ENCODE data around the gene TTYH3. TPM values are rescaled to one million over a fixed set of nuclear protein-coding genes. Genes with fewer than 3 reads are reported as not detected.

TTYH3 gene
- total RNA-seq, 4 donors from 2014 or later = 3.8 to 47.2 (median 25.2) TPM

DNA sequence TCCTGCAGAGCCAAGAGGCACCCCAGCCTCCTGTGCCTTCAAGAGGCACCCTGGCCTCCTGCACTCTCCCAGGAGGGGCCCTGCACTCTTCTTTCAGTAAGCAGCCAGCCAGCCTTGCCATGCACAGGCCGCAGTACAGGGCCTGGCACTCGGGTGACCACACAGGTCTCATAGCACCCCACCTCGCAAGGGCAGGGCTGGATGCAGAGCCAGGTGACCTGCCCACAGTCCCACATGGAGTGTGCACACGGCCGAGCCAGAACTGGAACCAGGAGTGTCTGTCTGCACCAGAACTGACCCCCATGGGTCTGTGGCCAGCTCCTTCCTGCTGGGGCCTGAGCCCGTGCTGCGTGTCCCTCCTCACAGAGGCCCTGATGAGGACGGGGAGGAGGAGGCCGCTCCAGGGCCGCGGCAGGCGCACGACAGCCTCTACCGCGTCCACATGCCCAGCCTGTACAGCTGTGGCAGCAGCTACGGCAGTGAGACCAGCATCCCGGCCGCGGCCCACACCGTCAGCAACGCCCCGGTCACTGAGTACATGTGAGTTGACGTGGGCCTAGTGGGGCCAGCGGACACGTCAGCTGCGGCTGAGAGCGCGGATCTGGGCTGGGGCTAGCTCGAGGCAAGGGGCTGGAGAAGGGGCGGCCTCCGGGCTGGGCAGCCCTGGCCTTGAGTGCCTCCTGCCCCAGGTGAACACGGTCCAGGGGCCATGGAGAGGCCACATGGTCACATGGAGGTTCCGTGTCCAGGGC, 26.3 kb downstream of the TTYH3 start:
- Histone ChIP-seq H3K4me3 (no peak overlapping the region), H3K36me3 (no peaks in the 10 kb centered on the region), H3K4me1 (no peaks in the 10 kb centered on the region), H3K27me3 (no peaks in the 10 kb centered on the region), H3K9me3 (no peaks in the 10 kb centered on the region), H3K27ac (no peak overlapping the region)
- no peak for DNase-seq
- TF ChIP-seq, protein P1, sequence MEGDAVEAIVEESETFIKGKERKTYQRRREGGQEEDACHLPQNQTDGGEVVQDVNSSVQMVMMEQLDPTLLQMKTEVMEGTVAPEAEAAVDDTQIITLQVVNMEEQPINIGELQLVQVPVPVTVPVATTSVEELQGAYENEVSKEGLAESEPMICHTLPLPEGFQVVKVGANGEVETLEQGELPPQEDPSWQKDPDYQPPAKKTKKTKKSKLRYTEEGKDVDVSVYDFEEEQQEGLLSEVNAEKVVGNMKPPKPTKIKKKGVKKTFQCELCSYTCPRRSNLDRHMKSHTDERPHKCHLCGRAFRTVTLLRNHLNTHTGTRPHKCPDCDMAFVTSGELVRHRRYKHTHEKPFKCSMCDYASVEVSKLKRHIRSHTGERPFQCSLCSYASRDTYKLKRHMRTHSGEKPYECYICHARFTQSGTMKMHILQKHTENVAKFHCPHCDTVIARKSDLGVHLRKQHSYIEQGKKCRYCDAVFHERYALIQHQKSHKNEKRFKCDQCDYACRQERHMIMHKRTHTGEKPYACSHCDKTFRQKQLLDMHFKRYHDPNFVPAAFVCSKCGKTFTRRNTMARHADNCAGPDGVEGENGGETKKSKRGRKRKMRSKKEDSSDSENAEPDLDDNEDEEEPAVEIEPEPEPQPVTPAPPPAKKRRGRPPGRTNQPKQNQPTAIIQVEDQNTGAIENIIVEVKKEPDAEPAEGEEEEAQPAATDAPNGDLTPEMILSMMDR (IDR thresholded peaks at IDR 0.05) = no peak
- TF ChIP-seq POLR2A (IDR thresholded peaks at IDR 0.05) = no peak
- intact Hi-C loops (cut with DNase I; ENCODE audit: low total_unique reads) = no loop called here

DNA sequence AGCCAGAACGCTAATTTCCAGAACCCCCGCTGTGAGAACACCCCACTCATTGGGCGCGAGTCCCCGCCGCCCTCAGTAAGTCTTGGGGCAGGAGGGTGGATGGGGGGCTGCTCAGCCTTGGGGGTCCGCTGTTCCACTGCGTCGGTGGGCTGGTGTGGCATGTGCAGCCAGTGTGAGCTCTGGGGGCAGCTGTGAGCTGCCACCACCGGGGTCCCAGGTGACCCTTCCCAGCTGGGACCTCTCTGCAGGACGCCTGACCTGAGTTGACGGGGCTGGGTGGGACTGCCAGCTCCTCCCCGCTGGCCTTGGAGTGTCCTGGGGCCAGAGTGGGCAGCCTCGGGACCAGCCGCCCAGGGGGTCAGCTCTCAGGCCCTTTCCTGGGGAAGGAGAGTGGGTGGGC, 27.2 kb downstream of the TTYH3 start:
- H3K9me3 ChIP-seq = no peaks in the 10 kb centered on the region
- H3K36me3 ChIP-seq = no peaks in the 10 kb centered on the region
- H3K27me3 ChIP-seq = no peaks in the 10 kb centered on the region
- no peak overlapping the region for H3K4me3 ChIP-seq
- intact Hi-C loops (cut with DNase I; ENCODE audit: low total_unique reads) = no loop called here
- H3K27ac ChIP-seq = no peak overlapping the region
- no peak for DNase-seq
- TF ChIP-seq, protein P1 (IDR thresholded peaks at IDR 0.05) = no peak
- TF ChIP-seq POLR2A (IDR thresholded peaks at IDR 0.05) = no peak
- no peaks in the 10 kb centered on the region for H3K4me1 ChIP-seq

DNA sequence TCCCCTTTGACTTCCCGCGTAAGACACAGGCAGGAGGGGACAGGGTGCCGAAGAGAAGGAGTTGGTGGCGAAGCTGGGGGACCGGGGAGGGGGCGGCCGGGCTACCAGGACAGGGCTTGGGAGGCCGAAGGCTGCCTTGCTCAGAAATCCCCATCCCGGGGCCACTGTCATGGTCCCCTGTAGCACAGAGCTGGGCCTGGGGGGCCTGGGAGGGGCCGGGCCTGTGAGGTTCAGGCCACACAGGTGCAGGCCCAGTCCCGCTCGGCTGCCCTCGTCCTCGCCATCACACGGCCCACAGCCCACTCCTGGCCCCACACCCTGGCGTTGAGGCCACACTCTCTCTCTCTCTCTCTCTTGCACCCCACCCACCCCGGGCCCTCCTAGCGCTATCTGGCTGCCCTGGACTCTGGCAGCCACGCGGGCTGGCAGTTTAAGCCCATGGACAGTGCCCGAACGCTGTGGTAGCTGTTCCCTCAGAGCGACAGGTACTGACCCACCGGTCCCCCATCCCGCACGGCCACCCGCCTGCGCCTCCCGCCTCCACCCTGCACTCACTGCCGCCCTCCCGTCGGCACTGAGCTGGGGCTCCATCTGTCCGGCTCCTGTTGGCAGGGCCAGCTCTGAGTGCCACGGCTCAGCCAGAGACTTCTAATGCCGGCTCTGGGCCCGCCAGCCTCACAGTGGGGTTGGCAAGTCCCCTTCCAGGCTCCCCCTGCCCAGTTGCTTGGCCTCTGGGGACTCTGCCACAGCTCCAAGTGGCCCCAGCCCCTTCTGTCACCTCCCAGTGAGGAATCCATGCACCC, 28.0 kb downstream of the TTYH3 start:
- no peaks in the 10 kb centered on the region for H3K36me3 ChIP-seq
- intact Hi-C loops (cut with DNase I; ENCODE audit: low total_unique reads) = no loop called here

DNA sequence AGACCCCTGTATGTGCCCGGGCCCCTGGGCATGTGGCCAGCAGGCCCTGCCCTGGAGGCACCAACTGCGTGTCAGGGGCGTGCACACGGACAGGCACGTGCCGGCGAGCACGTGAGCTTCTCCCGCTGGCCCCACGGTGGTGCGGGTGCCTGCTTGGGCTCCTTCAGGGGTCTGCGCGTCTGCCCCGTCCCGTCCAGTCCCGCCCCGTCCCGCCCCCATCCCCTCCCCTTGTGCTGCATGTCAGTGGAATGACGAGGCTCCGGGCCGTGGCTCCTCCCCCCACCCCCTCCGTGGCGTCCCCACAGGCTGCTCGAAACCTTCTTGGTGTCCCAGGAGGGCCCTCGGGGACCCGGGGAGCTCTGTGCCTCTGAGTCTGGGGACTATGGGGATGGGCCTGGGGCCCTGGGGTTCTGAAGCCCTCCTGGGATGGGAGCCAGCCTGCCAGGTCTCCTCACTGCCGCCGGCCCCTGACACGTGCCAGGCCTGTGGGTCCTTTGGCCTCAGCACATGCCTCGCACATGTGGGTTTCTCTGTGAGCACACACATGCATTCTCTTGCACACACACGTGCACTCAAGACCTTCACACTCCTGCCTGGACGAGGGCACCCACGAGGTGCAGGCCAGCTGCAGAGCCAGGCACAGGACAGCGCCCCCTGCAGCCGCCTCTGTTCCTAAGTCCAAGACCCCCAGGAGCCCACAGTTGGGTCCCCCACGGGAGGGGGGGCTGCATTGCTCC, 28.7 kb downstream of the TTYH3 start:
- Histone ChIP-seq H3K27ac (no peak overlapping the region), H3K27me3 (no peaks in the 10 kb centered on the region), H3K36me3 (no peaks in the 10 kb centered on the region), H3K4me3 (no peak overlapping the region), H3K9me3 (no peaks in the 10 kb centered on the region), H3K4me1 (no peaks in the 10 kb centered on the region)
- no peak for TF ChIP-seq POLR2A (IDR thresholded peaks at IDR 0.05)
- TF ChIP-seq, protein P1 (IDR thresholded peaks at IDR 0.05) = no peak
- DNase-seq = no peak
- intact Hi-C loops (cut with DNase I; ENCODE audit: low total_unique reads) = no loop called here

More for the DNA sequence above, 28.0 kb downstream of the TTYH3 start:
- no peak for TF ChIP-seq POLR2A (IDR thresholded peaks at IDR 0.05)
- TF ChIP-seq, protein P1 (IDR thresholded peaks at IDR 0.05) = no peak
- Histone ChIP-seq H3K27ac (no peak overlapping the region), H3K9me3 (no peaks in the 10 kb centered on the region), H3K4me1 (no peaks in the 10 kb centered on the region), H3K4me3 (no peak overlapping the region), H3K27me3 (no peaks in the 10 kb centered on the region)
- no peak for DNase-seq

Data from uterus (tissue), 4 donors.